Upper lobe of right lung (tissue), 1 donor: Measurements from ENCODE around the gene TENT5C. TPM values are rescaled to one million over a fixed set of nuclear protein-coding genes. Genes with fewer than 3 reads are reported as not detected.

ENCODE experiments used
- ATAC-seq: fragments of 200-7000 bp; cut with Tn5 transposase; one replicate; pipeline ENCODE4 v1.9.1; 2020; ENCODE audit warnings: mild to moderate bottlenecking, moderate library complexity
- DNase-seq: peaks from one replicate; pipeline ENCODE4 v3.0.0-alpha.2; 2020
- H3K27ac ChIP-seq: fragments of 200-600 bp; one replicate; pipeline ENCODE4 v1.8.0; 2022
- H3K27me3 ChIP-seq: fragments of 200-600 bp; one replicate; pipeline ENCODE4 v1.8.0; 2022; ENCODE audit warnings: mild to moderate bottlenecking
- H3K36me3 ChIP-seq: fragments of 200-600 bp; one replicate; pipeline ENCODE4 v1.8.0; 2022
- H3K4me1 ChIP-seq: fragments of 200-600 bp; one replicate; pipeline ENCODE4 v1.8.0; 2022
- H3K4me3 ChIP-seq: fragments of 200-600 bp; one replicate; pipeline ENCODE4 v1.8.0; 2022; ENCODE audit warnings: mild to moderate bottlenecking
- H3K9me3 ChIP-seq: fragments of 200-600 bp; one replicate; pipeline ENCODE4 v1.8.0; 2022
- intact Hi-C: fragments of 100-400 bp; cut with DNase I; formaldehyde crosslinking; loops from one replicate; pipeline ENCODE4 v1.11.0; 2022
- total RNA-seq: library from RNA; stranded (reverse); fragmentation: NEBNext Ultra II Directional; extraction: Animal tissue kit (Norgen Biotek cat#: 25700); gene quantifications from one replicate; pipeline ENCODE4 v1.2.1, GENCODE V29; 2021
- TF ChIP-seq, protein P1 (sequence below): fragments of 200-600 bp; IDR thresholded peaks from one replicate; pipeline ENCODE4 v1.8.0; 2022; ENCODE audit warnings: antibody characterized with exemption
- donor health status: DM: no; HTN: yes; CAD: no; lungs with severe emphysema.

The TENT5C gene
- total RNA-seq, 1 donor from 2014 or later = 13.7 TPM

DNA sequence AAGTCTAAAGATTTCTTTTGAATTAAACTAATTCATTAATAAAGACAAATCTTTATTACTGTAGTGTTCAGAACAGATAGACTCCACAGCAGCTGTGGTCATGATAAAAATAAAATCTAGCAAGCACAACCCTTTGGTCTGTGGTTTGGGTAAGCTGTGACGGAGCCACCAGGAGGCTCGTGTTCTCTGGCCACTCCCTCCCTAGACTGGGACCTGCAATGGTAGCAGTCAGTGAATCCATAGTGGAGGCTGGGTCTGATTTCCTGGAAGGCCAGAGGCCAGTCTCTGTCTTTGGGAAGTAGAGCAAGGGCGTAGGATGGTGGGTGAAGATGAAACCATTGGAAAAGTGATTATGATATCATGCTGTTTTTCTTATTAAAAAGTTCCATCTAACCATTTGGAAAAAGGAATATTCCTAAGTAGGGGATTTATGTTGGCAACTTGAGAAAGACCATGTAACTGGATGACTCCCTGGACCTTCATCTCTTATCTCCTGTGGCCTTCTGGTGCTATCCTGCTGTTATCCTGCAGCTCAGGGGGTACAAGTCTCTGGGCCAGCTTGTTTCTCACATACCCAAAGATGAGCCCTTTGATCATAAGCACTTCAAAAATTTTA is 39.0 kb downstream of the TENT5C start:
- Histone ChIP-seq H3K4me1 (no peaks in the 10 kb centered on the region), H3K27me3 (no peaks in the 10 kb centered on the region), H3K4me3 (no peak overlapping the region), H3K36me3 (no peaks in the 10 kb centered on the region), H3K27ac (no peak overlapping the region), H3K9me3 (no peaks in the 10 kb centered on the region)
- TF ChIP-seq, protein P1, sequence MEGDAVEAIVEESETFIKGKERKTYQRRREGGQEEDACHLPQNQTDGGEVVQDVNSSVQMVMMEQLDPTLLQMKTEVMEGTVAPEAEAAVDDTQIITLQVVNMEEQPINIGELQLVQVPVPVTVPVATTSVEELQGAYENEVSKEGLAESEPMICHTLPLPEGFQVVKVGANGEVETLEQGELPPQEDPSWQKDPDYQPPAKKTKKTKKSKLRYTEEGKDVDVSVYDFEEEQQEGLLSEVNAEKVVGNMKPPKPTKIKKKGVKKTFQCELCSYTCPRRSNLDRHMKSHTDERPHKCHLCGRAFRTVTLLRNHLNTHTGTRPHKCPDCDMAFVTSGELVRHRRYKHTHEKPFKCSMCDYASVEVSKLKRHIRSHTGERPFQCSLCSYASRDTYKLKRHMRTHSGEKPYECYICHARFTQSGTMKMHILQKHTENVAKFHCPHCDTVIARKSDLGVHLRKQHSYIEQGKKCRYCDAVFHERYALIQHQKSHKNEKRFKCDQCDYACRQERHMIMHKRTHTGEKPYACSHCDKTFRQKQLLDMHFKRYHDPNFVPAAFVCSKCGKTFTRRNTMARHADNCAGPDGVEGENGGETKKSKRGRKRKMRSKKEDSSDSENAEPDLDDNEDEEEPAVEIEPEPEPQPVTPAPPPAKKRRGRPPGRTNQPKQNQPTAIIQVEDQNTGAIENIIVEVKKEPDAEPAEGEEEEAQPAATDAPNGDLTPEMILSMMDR = no peak
- ATAC-seq (peak; percentile 30), DNase-seq (no peak)
- intact Hi-C loops = no loop called here

DNA sequence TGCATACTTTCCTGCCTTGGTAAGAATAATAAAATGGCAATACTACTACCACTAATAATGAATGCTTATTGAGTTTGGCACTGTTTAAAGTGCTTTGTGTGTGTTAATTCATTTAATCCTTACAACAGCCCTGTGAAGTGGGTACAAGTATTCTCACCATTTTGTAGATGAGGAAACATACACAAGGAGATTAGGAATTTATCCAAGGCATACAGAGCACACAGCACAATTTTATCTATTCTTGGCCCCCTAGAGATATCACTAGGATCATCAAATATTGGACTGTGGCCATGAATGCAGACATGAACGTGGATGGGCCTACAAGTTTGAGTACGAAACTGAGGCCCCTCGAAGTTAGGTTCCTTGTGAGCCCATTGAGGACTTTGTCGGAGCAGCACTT is 39.5 kb downstream of the TENT5C start:
- Histone ChIP-seq H3K27me3 (no peaks in the 10 kb centered on the region), H3K9me3 (no peaks in the 10 kb centered on the region), H3K27ac (no peak overlapping the region), H3K36me3 (no peaks in the 10 kb centered on the region), H3K4me3 (no peak overlapping the region), H3K4me1 (no peaks in the 10 kb centered on the region)
- intact Hi-C loops = no loop called here
- ATAC-seq (no peak), DNase-seq (no peak)
- TF ChIP-seq, protein P1 = no peak

DNA sequence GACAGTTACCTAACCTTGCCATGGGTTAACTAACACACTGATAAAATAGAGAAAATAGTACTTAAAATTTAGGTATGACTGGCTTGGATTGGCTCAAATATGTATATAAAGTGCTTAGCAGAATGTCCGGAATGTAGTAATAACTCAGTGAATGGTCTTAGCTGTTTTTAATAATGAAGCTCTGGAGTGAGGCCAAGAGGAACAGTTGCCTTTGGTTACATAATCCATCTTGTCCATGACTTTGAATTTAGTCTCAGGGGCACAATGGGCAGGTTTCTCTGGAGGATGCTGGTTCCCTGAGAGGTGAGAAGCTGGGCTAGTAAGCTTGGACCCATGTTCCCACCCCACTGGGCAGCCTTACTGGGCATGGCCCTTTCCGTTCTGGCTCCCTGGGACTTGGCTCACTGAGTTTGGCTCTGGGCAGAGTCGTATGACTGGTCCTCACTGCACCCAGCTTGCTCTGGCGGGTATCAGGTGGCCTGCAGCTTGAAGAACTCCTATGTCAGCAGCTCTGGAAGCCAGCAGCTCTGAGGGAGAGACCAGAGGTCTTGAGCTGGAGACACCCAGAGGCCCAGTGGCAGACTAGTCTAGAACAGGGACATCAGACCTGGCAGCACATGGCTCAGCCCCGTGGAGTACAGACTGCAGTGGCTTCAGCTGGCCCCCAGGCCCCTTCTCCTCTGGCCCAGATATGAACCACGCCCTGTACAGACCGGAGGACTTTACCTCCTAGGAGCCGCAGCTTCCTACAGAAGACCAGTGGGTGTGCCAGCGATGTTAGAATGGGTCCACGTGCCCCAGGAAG is 40.4 kb downstream of the TENT5C start:
- no peak for DNase-seq
- no peaks in the 10 kb centered on the region for H3K27me3 ChIP-seq
- no peak overlapping the region for H3K4me3 ChIP-seq
- H3K27ac ChIP-seq = no peak overlapping the region
- TF ChIP-seq, protein P1 = no peak
- no peaks in the 10 kb centered on the region for H3K9me3 ChIP-seq
- intact Hi-C loops = no loop called here
- no peaks in the 10 kb centered on the region for H3K4me1 ChIP-seq
- no peaks in the 10 kb centered on the region for H3K36me3 ChIP-seq
- peak; percentile 31 for ATAC-seq

DNA sequence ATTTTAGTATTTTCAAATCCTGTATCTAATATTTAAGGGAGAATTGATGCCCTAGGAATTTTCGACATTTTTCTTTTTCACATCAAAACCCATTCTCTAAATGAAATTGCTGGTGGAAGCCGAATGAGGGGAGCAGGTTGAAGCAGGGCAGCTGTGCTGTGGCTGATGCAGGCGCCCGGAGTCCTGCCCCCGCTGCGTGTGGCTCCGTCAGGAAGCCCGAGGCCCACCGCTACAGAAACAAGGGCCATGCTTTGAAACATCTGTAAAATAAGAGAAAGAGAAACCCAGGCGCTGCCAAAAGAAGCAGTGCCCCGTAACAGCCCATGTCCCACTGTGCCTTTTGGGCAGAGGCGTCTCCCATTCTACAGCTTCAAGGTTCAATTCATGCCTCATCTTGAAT is 41.1 kb downstream of the TENT5C start:
- intact Hi-C loops = no loop called here
- H3K4me3 ChIP-seq = no peak overlapping the region
- no peak overlapping the region for H3K27ac ChIP-seq
- ATAC-seq = no peak
- DNase-seq = no peak
- H3K4me1 ChIP-seq = no peaks in the 10 kb centered on the region
- no peaks in the 10 kb centered on the region for H3K36me3 ChIP-seq
- TF ChIP-seq, protein P1 = no peak
- no peaks in the 10 kb centered on the region for H3K27me3 ChIP-seq
- H3K9me3 ChIP-seq = no peaks in the 10 kb centered on the region

DNA sequence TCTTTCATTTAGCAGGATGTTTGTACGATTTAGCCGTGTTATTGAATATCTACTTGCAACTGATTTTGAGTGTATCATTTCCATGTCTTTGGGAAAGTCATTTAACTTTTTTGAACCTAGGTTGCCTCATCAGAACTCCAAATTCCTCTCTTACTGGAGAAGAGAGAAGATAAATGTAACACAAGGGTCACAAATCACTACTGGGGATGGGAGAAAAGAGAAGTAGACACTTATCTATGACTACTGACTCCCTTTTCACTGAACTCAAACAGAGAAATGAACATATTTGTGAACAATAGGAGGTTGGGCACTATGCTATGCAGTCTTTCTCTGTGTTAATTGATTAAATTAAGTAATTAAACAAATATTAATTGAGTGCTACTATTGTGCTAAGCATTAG is 42.2 kb downstream of the TENT5C start:
- Histone ChIP-seq H3K4me3 (no peak overlapping the region), H3K27ac (no peak overlapping the region), H3K4me1 (peaks cover 2% of the 10 kb centered on the region), H3K27me3 (no peaks in the 10 kb centered on the region), H3K9me3 (no peaks in the 10 kb centered on the region), H3K36me3 (no peaks in the 10 kb centered on the region)
- ATAC-seq (no peak), DNase-seq (no peak)
- TF ChIP-seq, protein P1 = no peak
- intact Hi-C loops = no loop called here
